ENCODE results near the gene CDK13. TPM values are rescaled to one million over a fixed set of nuclear protein-coding genes. Genes with fewer than 3 reads are reported as not detected.

Gene CDK13
- total and polyA plus RNA-seq, 4 donors = 13.3 to 124 (median 30.8) TPM

GRCh38 chr7:39951226-39952194, 1.5 kb downstream of the CDK13 start:
- DNase-seq (peak; percentile 77 to 84 (median 83)), ATAC-seq (ENCODE audit: insufficient read depth, low FRiP score) (no peak)
- H3K4me3 ChIP-seq = peak overlapping the region; percentile 92
- H3K4me1 ChIP-seq (ENCODE audit: control insufficient read depth in 5 of 5, insufficient read depth in 5 of 5, low read length in 5 of 5) = peaks cover 0 to 35% (median 14%) of the 10 kb centered on the region in 5 donors
- H3K27me3 ChIP-seq (ENCODE audit: control insufficient read depth in 3 of 3, insufficient read depth in 3 of 3, low read length in 2 of 3) = no peaks in the 10 kb centered on the region
- TF ChIP-seq, protein P1, sequence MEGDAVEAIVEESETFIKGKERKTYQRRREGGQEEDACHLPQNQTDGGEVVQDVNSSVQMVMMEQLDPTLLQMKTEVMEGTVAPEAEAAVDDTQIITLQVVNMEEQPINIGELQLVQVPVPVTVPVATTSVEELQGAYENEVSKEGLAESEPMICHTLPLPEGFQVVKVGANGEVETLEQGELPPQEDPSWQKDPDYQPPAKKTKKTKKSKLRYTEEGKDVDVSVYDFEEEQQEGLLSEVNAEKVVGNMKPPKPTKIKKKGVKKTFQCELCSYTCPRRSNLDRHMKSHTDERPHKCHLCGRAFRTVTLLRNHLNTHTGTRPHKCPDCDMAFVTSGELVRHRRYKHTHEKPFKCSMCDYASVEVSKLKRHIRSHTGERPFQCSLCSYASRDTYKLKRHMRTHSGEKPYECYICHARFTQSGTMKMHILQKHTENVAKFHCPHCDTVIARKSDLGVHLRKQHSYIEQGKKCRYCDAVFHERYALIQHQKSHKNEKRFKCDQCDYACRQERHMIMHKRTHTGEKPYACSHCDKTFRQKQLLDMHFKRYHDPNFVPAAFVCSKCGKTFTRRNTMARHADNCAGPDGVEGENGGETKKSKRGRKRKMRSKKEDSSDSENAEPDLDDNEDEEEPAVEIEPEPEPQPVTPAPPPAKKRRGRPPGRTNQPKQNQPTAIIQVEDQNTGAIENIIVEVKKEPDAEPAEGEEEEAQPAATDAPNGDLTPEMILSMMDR (IDR thresholded peaks at IDR 0.05; ENCODE audit: control extremely low read depth, extremely low read depth) = peak; percentile 25
- peak overlapping the region; percentile 71 to 93 for H3K9ac ChIP-seq (ENCODE audit: insufficient read depth in 1 of 2, low read length in 2 of 2)
- H3K9me3 ChIP-seq (ENCODE audit: control insufficient read depth in 4 of 4, insufficient read depth in 3 of 4, low read length in 3 of 4) = peaks cover 0 to 3% (median 0%) of the 10 kb centered on the region in 4 donors
- H3K27ac ChIP-seq (ENCODE audit: low read depth in 1 of 2, low read length in 1 of 2) = peak overlapping the region; percentile 99 to 100
- 0 to 1% methylated on average over 47 to 79 of the region's 79 CpGs for WGBS, 2 donors
- H3K36me3 ChIP-seq (ENCODE audit: control insufficient read depth in 4 of 4, insufficient read depth in 4 of 4, low read length in 4 of 4) = peaks cover 0 to 7% (median 0%) of the 10 kb centered on the region in 4 donors

GRCh38 chr7:39952374-39952773, 2.3 kb downstream of the CDK13 start:
- H3K4me3 ChIP-seq = no peak overlapping the region
- TF ChIP-seq, protein P1 (IDR thresholded peaks at IDR 0.05; ENCODE audit: control extremely low read depth, extremely low read depth) = no peak
- ATAC-seq (ENCODE audit: insufficient read depth, low FRiP score) = no peak
- H3K9ac ChIP-seq (ENCODE audit: insufficient read depth in 1 of 2, low read length in 2 of 2) = peak overlapping the region; percentile 71 to 93
- no peaks in the 10 kb centered on the region for H3K27me3 ChIP-seq (ENCODE audit: control insufficient read depth in 3 of 3, insufficient read depth in 3 of 3, low read length in 2 of 3)
- H3K36me3 ChIP-seq (ENCODE audit: control insufficient read depth in 4 of 4, insufficient read depth in 4 of 4, low read length in 4 of 4) = peaks cover 0 to 7% (median 0%) of the 10 kb centered on the region in 4 donors
- peaks cover 0 to 35% (median 14%) of the 10 kb centered on the region in 5 donors for H3K4me1 ChIP-seq (ENCODE audit: control insufficient read depth in 5 of 5, insufficient read depth in 5 of 5, low read length in 5 of 5)
- peak in 2 of 3 donors; percentile 18 to 45 for DNase-seq
- 5 to 10% methylated on average over 2 of the region's 2 CpGs for WGBS, 2 donors
- H3K27ac ChIP-seq (ENCODE audit: low read depth in 1 of 2, low read length in 1 of 2) = no peak overlapping the region
- H3K9me3 ChIP-seq (ENCODE audit: control insufficient read depth in 4 of 4, insufficient read depth in 3 of 4, low read length in 3 of 4) = peaks cover 0 to 3% (median 0%) of the 10 kb centered on the region in 4 donors

GRCh38 chr7:39952803-39953202, 2.7 kb downstream of the CDK13 start:
- ATAC-seq (ENCODE audit: insufficient read depth, low FRiP score) (no peak), DNase-seq (peak in 2 of 3 donors; percentile 6 to 19)
- 13 to 17% methylated on average over 3 of the region's 3 CpGs for WGBS, 2 donors
- H3K27me3 ChIP-seq (ENCODE audit: control insufficient read depth in 3 of 3, insufficient read depth in 3 of 3, low read length in 2 of 3) = no peaks in the 10 kb centered on the region
- H3K4me3 ChIP-seq = no peak overlapping the region
- H3K27ac ChIP-seq (ENCODE audit: low read depth in 1 of 2, low read length in 1 of 2) = no peak overlapping the region
- TF ChIP-seq, protein P1 (IDR thresholded peaks at IDR 0.05; ENCODE audit: control extremely low read depth, extremely low read depth) = no peak
- H3K36me3 ChIP-seq (ENCODE audit: control insufficient read depth in 4 of 4, insufficient read depth in 4 of 4, low read length in 4 of 4) = peaks cover 0 to 7% (median 0%) of the 10 kb centered on the region in 4 donors
- H3K4me1 ChIP-seq (ENCODE audit: control insufficient read depth in 5 of 5, insufficient read depth in 5 of 5, low read length in 5 of 5) = peaks cover 0 to 35% (median 14%) of the 10 kb centered on the region in 5 donors
- H3K9me3 ChIP-seq (ENCODE audit: control insufficient read depth in 4 of 4, insufficient read depth in 3 of 4, low read length in 3 of 4) = peaks cover 0 to 3% (median 0%) of the 10 kb centered on the region in 4 donors
- H3K9ac ChIP-seq (ENCODE audit: insufficient read depth in 1 of 2, low read length in 2 of 2) = peak overlapping the region in 1 of 2 donors; percentile 93
